Kidney capillary endothelial cell (primary cell): ENCODE measurements around the gene KRT37.

ENCODE experiments used
- DNase-seq: peaks from one replicate; pipeline ENCODE4 v3.0.0-alpha.2; 2018; ENCODE audit warnings: low spot score

The KRT37 gene

DNA sequence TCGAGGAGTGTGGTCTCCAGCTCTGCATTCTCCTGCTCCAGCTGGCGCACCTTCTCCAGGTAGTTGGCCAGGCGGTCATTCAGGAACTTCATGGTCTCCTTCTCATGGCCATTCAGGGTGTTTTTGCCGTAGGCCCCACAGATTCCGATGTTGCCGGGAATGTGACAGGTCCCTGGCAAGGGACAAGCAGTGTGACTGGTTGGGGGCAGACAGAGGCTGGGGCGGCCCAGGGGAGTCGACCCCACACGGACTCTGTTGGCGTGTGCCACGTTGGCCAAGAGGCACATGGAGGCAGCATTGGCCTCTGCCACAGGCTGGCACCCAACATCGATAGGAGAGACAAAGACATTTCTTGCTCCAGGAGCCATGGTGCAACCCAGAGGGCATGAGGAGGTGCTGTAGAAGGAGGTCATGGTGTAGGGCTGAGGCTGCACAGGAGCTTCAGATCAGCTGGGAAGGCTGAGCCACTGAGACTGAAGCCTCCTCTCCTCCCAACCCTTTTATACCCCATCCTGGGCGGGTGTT lies at the start of gene KRT37:
KRT37 (minus strand) TSS at position 475 of the 525 bp plus-strand sequence; CDS start at position 413, 62 bp downstream.
- DNase-seq, result no peak

DNA sequence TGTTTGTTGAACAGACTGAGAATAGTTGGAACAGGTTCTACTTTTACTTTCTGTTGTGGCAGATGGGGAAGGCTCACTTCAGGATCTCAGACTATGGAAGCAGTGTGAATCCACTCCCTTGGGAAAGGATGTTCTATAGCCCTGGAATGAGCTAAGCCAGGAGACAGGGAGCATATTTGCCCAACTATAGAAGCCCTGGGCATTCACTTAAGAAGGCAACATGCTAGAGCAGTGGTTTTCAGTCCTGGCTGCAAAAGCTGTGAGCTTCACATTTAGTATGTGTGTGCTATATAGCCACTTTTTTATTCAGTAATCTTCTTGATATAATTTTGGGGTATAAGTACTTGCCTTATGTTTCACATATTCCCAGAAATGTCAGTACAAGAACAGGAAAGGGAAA lies 44.0 kb upstream of the KRT37 start:
- DNase-seq, result no peak

DNA sequence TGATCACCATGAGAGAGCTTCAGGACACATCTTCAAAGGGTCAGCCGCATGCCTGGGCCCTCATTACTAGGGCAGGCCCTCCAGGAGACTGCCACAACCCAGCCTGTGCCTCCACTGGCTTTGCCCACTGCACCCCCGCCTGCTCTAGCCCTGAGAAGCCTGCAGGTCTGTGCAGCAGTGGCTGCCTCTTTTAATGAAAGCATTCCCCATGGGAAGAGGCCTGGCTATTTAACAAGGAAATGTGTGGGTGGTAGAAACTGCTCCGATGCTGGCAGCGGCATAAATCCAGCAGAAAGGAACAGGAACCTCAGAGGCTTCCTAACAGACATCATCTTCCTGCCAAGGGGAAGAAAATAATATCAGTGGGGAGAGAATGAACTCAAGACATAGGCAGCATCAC lies 43.2 kb upstream of the KRT37 start:
- no peak for DNase-seq

DNA sequence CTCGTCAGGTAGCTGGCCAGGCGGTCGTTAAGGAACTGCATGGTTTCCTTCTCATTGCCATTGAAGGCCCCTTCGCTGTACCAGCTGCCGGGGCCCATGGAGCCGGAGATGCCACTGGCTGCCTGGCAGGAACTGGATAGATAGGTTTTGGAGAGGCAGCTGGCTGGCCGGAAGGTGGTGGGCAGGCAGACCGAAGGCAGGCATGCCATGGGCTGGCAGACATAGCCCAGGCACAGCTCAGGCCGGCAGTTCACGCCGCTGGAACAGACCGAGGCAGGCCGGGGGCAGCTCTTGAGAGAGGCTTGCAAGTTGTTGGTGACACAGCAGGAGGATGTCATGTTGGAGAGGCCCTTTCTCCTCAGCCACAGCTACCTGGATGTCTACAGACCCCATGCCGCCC lies 42.6 kb upstream of the KRT37 start, which contains the start of gene KRT32:
KRT32 (minus strand) TSS at position 399 of the 400 bp plus-strand sequence; CDS start at position 338, 61 bp downstream.
- DNase-seq, result no peak

DNA sequence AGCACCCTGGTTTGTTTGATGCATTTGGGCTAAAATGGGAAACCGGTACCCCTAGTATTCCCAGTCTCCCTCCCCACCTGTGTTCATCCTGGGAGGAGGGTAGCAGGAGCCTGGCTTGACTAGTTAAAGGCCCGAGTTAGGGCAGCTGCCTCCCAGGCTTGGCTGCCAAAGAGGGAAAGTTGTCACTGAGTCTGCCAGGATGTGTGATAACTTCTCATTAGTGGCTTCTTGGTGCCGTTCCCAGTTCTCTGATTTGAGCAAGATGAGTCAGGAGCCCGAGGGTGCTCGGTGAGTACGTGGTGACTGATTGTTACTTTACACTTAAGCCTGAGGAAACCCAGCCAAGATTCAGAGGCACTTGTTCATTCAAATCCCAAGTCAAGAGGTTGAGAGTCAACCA lies 40.3 kb upstream of the KRT37 start:
- peak; percentile 68 for DNase-seq

DNA sequence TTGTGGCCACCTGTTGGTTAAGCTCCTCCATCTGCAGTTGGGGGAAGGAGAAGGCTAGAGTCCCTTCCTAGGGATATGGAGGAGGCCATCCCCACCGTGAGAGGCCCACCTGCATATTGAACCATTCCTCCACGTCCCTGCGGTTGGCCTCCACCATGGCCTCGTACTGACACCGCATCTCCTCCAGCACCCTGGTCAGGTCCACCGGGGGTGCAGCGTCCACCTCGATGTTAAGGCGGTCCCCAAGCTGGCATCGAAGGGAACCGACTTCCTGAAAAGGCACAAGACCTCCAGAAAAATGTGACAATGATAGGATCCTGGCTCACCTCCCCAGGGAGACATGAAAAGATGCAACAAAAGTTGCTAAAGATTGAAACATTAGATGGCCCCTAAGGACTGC lies 39.8 kb upstream of the KRT37 start:
- no peak for DNase-seq

DNA sequence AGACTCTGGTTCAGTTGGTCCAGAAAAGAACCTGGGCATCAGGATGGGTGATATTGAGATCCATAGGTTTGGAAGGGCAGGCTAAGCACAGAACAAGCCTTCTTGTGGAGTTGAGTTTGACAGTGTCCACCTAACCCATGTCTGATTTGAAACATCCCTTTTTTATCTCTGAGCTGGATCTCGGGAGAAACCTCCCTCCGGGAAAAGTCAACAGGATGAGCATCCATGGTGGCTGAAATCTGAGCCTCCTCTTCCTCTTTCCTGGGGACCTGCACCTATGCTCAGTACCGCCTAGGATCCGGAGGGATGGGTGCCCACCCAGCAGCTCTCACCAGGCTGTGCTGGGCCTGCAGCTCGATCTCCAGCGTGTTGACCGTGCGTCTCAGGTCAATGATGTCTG lies 39.4 kb upstream of the KRT37 start:
- DNase-seq, result no peak

DNA sequence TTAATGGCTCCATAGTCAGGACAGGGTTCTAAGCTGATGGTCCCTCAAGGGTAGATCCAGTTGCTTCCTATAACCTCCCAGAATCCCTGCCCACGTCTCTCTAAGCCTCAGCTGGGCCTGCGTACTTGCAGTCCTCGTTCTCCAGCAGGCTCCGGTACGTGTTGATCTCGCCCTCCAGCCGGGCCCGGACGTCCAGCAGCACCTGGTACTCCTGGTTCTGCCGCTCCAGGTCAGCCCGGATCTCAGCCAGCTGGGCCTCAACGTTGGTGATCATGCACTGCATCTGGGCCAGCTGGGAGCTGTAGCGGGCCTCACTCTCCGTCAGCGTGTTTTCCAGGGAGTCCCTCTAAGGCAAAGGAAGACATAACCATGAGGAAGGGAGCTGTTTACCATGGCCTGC lies 38.3 kb upstream of the KRT37 start:
- no peak for DNase-seq

DNA sequence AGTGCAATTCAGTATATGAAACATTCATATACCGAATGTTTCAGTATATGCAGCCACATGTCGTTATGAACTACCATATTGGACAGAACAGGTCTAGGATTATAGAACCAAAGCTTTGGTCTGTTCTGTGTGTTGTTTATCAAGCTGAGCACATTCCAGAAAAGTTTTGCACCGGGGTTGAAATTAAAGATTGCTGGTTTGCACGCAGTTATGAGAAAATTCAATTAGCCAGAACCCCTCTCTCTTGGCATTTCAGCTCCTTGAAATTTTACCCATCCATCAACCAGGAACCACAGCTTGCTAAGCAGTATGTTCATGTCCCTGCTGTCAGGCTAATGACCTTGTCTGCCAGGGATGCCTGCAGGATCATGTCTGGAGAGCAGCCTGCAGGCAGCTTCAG lies 33.3 kb upstream of the KRT37 start:
- no peak for DNase-seq

DNA sequence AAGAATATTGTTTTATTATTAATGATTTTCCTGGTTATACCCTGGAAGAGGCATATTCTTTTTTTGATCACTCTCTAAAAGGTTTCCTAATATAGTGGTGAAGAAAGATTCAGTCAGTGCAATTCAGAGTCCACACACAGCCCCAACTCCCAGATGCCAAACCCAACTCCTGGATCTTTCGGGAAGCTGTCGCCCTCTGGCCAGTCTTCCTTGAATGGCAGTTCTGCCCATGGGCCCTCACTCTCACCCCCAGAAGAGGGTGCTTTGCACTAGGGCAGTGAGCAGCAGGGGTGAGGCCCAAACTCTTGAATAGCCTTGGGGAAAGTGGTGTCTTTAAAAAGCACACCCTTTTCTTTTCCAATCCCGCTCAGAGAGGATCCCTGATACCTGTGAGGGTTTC lies 31.8 kb upstream of the KRT37 start:
- no peak for DNase-seq

DNA sequence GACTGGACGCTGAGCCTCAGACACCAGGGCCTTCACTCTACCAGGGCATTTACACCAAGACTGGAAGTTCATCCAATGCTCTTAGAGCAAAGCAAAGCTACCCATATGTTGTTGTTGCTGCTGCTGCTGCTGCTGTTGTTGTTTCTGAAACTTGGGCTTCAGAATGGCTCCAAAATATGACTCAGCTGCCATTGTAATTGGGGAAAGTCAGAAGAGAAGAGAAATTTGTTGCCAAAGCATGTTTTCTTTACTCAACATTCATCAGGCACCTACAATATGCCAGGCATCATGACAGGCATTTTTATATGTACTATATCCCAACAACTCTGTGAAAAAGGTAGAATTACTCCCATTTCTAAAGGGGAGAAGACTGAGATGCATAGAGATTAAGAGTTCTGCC lies 30.9 kb upstream of the KRT37 start:
- no peak for DNase-seq

DNA sequence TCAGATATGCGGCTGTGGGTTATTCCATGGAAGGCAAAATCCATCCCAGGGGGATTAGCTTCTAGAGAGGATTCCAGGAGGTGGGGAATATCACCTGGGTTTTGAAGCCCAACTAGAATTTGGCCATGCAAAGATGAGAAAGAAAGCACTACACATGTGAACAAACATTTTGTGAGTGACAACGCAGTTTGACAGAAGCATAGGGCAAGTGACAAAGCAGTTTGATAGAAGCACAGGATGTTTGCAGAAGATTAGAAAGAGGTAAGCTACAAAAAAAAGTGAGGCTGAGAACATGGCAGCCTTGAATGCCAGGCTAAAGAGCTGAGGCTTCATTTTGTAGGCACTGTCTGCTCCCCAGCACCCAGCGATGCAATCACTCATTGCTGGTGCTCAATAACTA lies 28.7 kb upstream of the KRT37 start:
- no peak for DNase-seq

DNA sequence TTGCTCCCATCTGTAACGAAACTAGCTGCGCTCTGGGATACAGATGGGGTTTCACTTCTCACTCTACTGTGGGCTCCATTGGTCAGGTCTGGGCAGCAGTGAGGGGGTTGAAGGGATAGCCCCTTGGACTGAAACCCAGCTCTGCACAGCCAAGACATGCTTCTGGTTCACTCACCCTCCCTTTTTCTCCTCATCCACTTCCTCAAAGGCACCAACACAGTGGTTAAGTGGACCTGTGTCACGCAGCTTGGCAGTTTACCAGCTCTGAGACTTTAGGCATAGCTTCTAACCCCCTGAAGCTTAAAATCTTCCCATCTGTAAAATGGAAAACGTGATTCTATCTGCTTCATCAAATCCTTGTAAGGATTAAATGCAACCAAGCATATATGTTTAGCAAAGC lies 27.9 kb upstream of the KRT37 start:
- DNase-seq, result no peak

DNA sequence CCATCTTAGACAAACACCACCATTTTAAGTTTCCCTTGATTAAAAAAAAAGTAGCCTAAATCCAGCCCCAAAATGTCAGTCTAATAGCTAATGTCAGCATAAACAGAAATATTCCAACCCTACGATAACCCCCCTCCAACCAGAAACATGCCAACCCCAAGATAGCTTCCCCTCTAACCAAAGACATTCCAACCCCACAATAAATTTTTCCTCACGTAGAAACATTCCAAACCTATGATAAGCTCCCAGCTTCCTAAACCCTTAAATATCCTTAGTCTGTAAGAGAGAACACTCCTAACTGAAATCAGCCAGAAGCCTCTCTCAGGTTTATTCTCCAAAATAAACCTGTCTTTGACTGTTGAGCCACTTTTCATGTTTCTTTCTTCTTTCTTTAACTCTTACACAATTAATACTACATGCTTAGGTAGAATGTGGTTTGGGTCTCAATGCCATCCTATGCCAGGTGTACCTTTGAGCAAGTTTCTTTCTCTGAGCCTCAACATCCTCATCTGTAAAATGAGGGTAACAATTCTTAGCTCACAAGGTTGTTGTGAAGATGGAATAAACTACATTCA lies 26.9 kb upstream of the KRT37 start:
- DNase-seq, result no peak

DNA sequence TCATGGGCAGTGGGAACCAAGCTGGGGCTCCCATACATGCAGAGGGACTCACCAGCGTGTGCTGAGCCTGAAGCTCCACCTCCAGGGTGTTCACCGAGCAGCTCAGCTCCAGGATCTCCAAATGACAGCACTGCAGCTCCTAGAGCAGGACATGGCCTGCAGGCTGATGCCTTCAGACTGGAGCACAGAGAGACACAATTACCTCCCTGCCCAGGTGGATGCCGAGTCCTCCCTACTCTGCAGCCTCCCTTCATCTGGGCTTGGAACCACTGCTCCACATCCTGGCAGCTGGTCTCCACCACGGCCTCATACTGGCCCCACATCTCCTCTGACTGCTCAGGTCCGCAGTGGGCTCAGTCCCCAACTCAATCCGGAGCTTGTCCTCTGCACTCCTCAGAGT lies 24.6 kb upstream of the KRT37 start:
- no peak for DNase-seq

DNA sequence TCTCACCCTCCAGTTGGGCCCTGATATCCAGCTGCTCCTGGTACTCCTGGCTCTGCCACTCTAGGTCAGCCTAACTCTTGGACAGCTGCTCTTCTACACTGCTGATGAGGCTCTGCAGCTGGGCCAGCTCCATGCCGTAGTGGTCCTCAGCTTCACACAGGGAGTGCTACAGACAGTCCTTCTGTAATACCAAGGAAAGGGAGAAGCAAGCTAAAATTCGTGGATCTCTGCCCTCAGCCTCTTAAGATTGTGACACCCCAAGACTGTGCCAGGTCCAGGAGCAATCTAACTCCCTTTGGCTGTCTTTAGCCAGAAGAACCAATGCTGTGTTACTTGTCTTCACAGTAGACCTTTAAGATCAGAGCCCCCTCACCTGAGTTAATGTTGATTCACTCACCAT lies 24.1 kb upstream of the KRT37 start:
- no peak for DNase-seq

DNA sequence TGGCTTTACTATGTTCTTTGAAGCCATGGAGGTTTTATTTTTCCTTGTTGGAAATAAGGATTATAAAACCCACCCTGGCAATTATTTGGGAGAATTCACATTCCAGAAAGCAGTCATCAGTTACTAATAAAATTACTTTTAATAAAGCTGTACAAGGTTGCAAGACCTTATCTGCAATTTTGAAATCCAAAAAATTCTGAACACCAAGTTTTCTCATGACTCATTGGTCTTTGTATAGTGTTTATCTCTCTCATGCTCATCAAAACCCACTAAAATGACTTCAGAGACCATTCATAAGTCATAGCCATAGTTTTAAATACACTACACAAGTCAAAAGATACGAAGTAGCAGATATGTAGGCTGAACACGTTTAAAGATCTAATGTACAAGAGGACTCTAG lies 22.4 kb upstream of the KRT37 start:
- no peak for DNase-seq

DNA sequence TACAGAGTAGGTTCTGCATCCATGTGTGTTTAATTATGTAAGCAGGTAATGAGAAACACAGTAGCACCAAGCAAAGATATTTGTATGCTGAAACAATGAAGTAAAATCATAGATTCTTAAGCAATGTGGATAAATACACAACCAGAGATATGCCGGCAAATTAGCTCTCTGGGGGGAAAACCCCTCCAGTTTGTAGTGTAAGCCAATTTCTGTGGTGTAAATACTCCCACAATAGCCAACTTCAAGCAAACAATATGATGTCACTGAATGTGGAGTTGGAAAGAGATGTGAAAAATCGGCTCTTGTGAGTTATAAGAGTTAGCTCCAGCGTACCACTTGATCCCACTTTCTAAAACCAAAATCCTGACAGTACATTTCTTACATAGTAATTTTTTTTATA lies 20.3 kb upstream of the KRT37 start:
- DNase-seq, result no peak

DNA sequence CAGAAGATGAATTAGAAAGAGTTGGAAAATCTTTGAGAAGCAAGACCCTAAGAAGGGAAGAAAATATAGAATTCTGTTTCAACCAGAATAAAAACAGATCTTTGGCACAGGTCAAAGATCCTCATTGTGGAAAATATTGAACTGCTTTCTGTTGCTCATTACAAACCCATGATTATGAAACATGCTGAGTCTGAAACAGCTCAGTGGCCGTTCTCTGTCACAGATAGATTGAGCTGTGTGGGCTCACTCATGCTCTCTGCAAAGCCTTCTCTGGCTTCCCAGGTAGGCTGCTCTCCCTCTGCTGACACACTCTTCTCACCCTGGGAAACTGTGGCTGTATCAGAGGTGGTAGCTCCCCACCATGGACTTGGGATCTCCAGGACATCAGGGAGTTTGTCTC lies 19.8 kb upstream of the KRT37 start:
- DNase-seq, result no peak

DNA sequence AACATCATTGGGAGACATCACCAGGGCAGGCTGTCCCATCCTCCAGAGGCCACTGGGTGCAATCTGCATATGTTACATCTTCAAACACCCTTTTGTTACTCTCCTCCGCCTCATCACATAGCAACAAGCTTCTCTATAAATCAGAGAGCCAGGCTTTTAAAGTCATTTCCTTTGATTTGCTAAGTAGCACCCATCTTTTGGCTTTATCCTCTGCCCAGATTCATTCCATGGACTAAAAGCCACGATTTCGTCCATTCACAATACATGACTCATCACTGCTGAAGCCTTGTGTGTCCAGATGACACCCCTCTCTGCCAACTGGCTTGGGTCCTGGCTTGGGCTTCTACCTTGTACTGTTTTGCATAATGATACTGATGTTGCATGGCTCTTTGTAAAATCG lies 18.4 kb upstream of the KRT37 start:
- DNase-seq, result no peak

DNA sequence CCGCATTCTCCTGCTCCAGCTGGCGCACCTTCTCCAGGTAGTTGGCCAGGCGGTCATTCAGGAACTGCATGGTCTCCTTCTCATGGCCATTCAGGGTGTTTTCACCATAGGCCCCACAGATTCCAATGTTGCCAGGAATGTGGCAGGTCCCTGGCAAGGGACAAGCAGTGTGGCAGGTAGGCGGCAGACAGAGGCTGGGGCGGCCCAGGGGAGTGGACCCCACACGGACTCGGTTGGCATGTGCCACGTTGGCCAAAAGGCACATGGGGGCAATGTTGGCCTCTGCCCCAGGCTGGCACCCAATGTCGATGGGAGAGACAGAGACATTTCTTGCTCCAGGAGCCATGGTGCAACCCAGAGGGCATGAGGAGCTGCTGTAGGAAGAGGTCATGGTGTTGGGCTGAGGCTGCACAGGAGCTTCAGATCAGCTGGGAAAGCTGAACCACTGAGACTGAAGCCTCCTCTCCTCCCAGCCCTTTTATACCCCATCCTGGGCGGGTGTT lies 16.2 kb upstream of the KRT37 start, which contains the start of gene KRT38:
KRT38 (minus strand) TSS at position 453 of the 503 bp plus-strand sequence; CDS start at position 391, 62 bp downstream.
- no peak for DNase-seq

DNA sequence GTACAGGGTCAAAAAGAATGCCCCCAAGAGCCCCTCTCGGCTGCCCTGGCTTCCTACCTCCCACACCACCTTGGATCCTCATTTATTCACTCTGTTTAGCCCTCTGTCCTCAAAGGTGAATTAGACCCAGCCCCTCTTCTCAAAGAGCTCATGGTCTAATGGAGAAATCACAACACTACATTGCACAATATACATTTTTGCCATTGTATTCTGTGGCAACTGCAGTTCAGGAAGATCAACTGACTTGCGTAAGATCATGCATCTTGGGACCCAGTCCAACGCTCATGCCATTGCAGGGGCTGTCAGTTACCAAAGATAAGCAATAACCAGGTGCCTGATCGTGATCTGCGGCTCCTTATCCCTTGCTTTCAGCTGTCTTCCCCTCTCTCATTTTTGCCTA lies 15.0 kb upstream of the KRT37 start:
- DNase-seq, result no peak

DNA sequence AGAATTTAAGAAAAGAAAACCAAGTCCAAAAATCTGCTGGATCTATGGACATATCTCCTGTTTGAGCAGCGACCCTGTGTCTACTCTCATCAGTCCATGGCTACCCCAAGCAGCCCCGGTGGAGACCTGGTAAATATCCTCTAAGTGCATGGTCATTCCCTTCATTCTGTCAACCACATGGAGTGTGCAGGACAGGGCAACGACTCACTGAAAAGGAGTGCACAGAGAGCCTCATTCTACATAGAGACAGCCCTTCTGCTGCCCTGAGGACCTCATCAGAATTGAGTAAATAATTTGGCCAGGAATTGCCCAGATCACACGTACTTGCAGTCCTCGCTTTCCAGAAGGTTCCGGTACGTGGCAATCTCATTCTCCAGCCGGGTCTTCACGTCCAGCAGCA lies 13.4 kb upstream of the KRT37 start:
- no peak for DNase-seq

DNA sequence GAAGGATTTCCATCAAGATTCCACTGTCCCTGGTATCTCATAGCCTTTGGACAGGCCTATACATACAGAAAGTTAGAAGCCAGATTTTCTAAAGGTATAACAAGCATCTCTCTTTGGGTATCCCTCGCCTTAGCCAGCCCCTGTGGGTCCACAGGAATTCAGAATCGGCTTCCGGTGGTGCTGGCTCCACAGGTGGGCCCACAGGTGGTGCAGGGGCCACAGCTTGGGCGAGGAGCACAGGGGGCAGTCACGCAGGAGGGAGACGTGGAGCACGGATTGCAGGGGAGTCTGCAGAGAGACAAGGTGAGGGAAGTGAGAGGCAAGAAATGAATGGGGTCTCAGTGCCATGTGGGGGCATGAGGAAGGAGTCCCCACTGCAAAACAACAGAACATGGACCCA lies 12.9 kb upstream of the KRT37 start:
- DNase-seq, result no peak
